MM.1S (cell line): ENCODE results near the gene BLID.

ENCODE experiments used
- DNase-seq: peaks from one replicate; pipeline ENCODE4 v3.0.0-alpha.2; 2015
- H2AFZ ChIP-seq: fragments of 300-600 bp; sonication (generic); 2 replicates; pipeline ENCODE4 v1.6.0; 2016; ENCODE audit warnings: antibody characterized with exemption, low read length
- H3F3A ChIP-seq: fragments of 300-600 bp; sonication (generic); 2 replicates; pipeline ENCODE4 v1.6.1; 2016; ENCODE audit warnings: mild to moderate bottlenecking, antibody characterized with exemption, low read length, moderate library complexity, mixed read lengths; ENCODE audit not compliant: insufficient read depth
- H3K27ac ChIP-seq: fragments of 300-600 bp; sonication (generic); 2 replicates; pipeline ENCODE4 v1.5.1; 2016; ENCODE audit warnings: mild to moderate bottlenecking, low read length
- H3K27me3 ChIP-seq: fragments of 300-600 bp; sonication (generic); replicated peaks from 2 replicates; pipeline ENCODE4 v1.6.0; 2016; ENCODE audit warnings: low read length; ENCODE audit not compliant: insufficient read depth
- H3K36me3 ChIP-seq: fragments of 300-600 bp; sonication (generic); replicated peaks from 2 replicates; pipeline ENCODE4 v1.6.1; 2016; ENCODE audit warnings: mild to moderate bottlenecking, low read length, mixed read lengths; ENCODE audit not compliant: insufficient read depth
- H3K4me1 ChIP-seq: fragments of 300-600 bp; sonication (generic); 2 replicates; pipeline ENCODE4 v1.6.1; 2016; ENCODE audit warnings: low read length, mixed read lengths
- H3K4me2 ChIP-seq: fragments of 300-600 bp; sonication (generic); 2 replicates; pipeline ENCODE4 v1.6.0; 2016; ENCODE audit warnings: low read depth, low read length
- H3K4me3 ChIP-seq: fragments of 300-600 bp; sonication (generic); 2 replicates; pipeline ENCODE4 v1.5.1; 2016; ENCODE audit warnings: low read length, mixed read lengths
- H3K79me2 ChIP-seq: fragments of 300-600 bp; sonication (generic); 2 replicates; pipeline ENCODE4 v1.6.1; 2016; ENCODE audit warnings: mixed run types, low read length, mixed read lengths
- H3K9ac ChIP-seq: fragments of 300-600 bp; sonication (generic); 2 replicates; pipeline ENCODE4 v1.6.1; 2016; ENCODE audit warnings: low read length, mixed read lengths
- H3K9me2 ChIP-seq: fragments of 300-600 bp; sonication (generic); replicated peaks from 2 replicates; pipeline ENCODE4 v1.6.1; 2016; ENCODE audit warnings: mild to moderate bottlenecking, low read length, mixed read lengths; ENCODE audit not compliant: insufficient read depth
- H3K9me3 ChIP-seq: fragments of 300-600 bp; sonication (generic); replicated peaks from 2 replicates; pipeline ENCODE4 v1.6.1; 2016; ENCODE audit warnings: mild to moderate bottlenecking, low read length, mixed read lengths; ENCODE audit not compliant: insufficient read depth
- H4K20me1 ChIP-seq: fragments of 300-600 bp; sonication (generic); 2 replicates; pipeline ENCODE4 v1.6.1; 2016; ENCODE audit warnings: mild to moderate bottlenecking, low read length, moderate library complexity, mixed read lengths; ENCODE audit not compliant: insufficient read depth
- CTCF ChIP-seq: fragments of 300-600 bp; sonication (generic); IDR thresholded peaks from 2 replicates; pipeline ENCODE4 v1.5.1; 2016; ENCODE audit warnings: antibody characterized with exemption, low read length, mixed read lengths
- EZH2 ChIP-seq: fragments of 300-600 bp; sonication (generic); optimal IDR thresholded peaks from 2 replicates; pipeline ENCODE3; 2017; ENCODE audit warnings: low read depth, mild to moderate bottlenecking, antibody characterized with exemption, low read length, mixed read lengths
- EZH2phosphoT487 ChIP-seq: fragments of 300-600 bp; sonication (generic); IDR thresholded peaks from 2 replicates; pipeline ENCODE4 v1.6.1; 2018; ENCODE audit warnings: antibody characterized with exemption, low read length

Gene BLID

GRCh38 chr11:122114976-122115375, 1.0 kb downstream of the BLID start:
- no peaks in the 10 kb centered on the region for H3K9me2 ChIP-seq
- no peaks in the 10 kb centered on the region for H3K79me2 ChIP-seq
- no peaks in the 10 kb centered on the region for H3K36me3 ChIP-seq
- H3K4me2 ChIP-seq, result no peak overlapping the region
- H3K27ac ChIP-seq, result no peak overlapping the region
- H3K9me3 ChIP-seq, result no peaks in the 10 kb centered on the region
- TF ChIP-seq EZH2phosphoT487 (no peak), EZH2 (no peak), CTCF (no peak)
- no peaks in the 10 kb centered on the region for H3K4me1 ChIP-seq
- no peak for DNase-seq
- H3K9ac ChIP-seq, result no peak overlapping the region
- no peaks in the 10 kb centered on the region for H3K27me3 ChIP-seq
- no peaks in the 10 kb centered on the region for H4K20me1 ChIP-seq
- no peaks in the 10 kb centered on the region for H3F3A ChIP-seq
- H2AFZ ChIP-seq, result no peak overlapping the region
- no peak overlapping the region for H3K4me3 ChIP-seq

DNA sequence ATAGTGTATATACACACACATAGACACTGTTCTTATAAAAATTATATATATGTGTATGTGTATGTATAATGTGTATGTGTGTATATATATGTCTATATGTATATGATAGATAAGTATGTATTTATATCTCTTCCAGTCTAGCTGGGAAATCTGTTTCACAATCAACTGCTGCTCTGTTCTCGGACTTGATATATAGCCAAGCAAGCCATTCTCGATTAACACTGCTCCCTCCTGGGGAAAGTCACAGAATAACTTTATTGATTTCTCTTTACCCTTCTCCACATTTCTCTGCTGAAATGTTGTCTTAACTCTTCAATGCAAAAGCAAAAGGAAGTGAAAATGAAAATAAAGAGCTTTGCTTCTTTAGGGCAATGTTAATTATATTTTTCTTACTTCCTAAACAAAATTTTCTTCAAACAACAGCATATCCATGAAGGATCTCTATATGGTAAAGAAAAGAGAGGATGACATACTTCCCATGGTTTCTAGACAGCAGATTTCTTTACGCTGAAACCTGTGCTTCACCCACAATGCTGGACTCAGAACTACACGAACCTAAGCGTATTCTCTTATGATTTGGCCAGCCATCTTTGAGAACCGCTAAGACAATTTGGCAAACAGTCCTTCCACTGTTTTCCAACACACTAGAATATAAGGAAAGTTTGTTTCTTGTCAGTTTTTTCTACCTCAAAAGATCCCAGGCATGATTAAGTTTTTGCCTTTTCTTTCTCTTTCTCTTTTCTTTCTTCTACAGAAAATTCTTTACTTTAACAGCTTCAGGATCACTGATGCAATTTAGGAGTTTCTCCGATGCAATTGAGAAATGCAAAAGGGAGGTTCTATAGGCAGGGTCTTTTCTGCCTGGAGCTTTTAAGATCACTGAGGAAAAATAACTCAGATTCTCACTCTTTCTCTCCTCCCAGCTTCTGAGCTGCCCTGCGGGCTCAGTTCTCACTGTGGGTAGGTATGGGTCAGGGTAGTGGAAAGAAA, 1.9 kb downstream of the BLID start:
- H3K36me3 ChIP-seq, result no peaks in the 10 kb centered on the region

DNA sequence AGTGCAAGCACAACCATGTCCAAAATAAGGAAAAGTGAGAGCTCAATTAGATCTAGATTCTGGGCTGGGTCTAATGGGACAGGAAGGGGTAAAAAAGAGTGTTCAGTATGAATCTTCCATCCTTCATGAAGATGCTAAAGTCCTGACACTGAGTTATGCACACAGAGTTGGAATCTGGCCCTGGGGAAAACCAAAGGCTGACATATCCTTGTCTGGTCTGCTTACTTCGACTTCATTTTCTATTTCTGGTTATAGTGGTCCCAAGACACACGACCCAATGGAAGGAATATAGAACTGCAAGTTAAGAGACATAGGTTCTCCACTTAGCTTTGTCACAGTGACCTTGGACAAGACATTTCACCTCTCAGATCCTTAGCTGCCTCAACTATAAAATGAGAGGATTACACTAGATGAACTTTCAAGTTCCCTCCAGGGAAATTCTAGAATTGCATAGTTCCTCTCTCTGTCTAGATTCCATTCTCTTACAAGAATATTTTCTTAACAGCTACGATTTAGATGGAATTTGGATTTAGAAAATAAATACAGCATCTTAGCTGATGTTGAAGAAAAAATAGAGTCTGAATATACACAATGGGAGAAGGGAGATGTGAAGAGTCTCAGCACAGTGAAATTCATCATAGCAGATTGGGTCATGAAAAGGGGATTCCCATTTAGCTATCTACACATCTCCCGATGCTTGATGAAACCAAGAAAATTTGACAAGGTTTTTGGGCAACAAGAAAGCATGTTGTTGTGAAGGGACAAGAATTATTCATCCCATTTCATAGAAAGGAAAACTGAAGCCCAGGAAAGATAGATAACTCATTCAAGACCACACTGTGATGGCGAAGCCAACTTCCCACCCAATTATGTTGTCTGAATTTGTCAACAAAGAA, 3.3 kb downstream of the BLID start:
- Histone ChIP-seq H3K9me3 (no peaks in the 10 kb centered on the region), H3K9me2 (no peaks in the 10 kb centered on the region), H3K4me1 (no peaks in the 10 kb centered on the region), H4K20me1 (no peaks in the 10 kb centered on the region), H3K36me3 (no peaks in the 10 kb centered on the region), H3K9ac (no peak overlapping the region), H3F3A (no peaks in the 10 kb centered on the region), H3K27me3 (no peaks in the 10 kb centered on the region), H3K79me2 (no peaks in the 10 kb centered on the region), H3K4me2 (no peak overlapping the region), H3K4me3 (no peak overlapping the region), H3K27ac (no peak overlapping the region), H2AFZ (no peak overlapping the region)
- no peak for DNase-seq
- TF ChIP-seq CTCF (no peak), EZH2phosphoT487 (no peak), EZH2 (no peak)

More for the DNA sequence above, 1.9 kb downstream of the BLID start:
- Histone ChIP-seq H3K4me3 (no peak overlapping the region), H2AFZ (0 out of 2 replicates have a peak overlapping the region, but pooled peaks have one; percentile 11), H3K9ac (no peak overlapping the region), H3F3A (no peaks in the 10 kb centered on the region), H3K27me3 (no peaks in the 10 kb centered on the region), H3K79me2 (no peaks in the 10 kb centered on the region), H3K27ac (no peak overlapping the region), H3K9me3 (no peaks in the 10 kb centered on the region), H3K9me2 (no peaks in the 10 kb centered on the region), H3K4me1 (no peaks in the 10 kb centered on the region), H4K20me1 (no peaks in the 10 kb centered on the region), H3K4me2 (no peak overlapping the region)
- TF ChIP-seq CTCF (no peak), EZH2phosphoT487 (no peak)
- no peak for DNase-seq
